ENCODE measurements around the gene NR1H3. TPM values are rescaled to one million over a fixed set of nuclear protein-coding genes. Genes with fewer than 3 reads are reported as not detected.

NR1H3 gene
- polyA plus RNA-seq, 3 donors = 4.4 to 20.3 (median 9.3) TPM

- peaks cover 20 to 21% of the 10 kb centered on the region in 2 donors for H3K4me1 ChIP-seq (ENCODE audit: control insufficient read depth in 1 of 2, insufficient read depth in 2 of 2, low read length in 2 of 2)
- H3K27ac Mint-ChIP-seq = no peak overlapping the region
- H3K36me3 Mint-ChIP-seq = peaks cover 26 to 58% of the 10 kb centered on the region in 2 donors
These were observed 35.1 kb upstream of the NR1H3 start for GRCh38 chr11:47222696-47223095.

GRCh38 chr11:47225552-47226400 is 32.0 kb upstream of the NR1H3 start:
- 44% methylated on average over 2 of the region's 7 CpGs for WGBS (ENCODE audit: insufficient coverage)
- Histone ChIP-seq H3K9ac (ENCODE audit: insufficient read depth, low read length, poor library complexity, severe bottlenecking) (no peak overlapping the region), H3K4me3 (replicated peaks in 1 of 3; ENCODE audit: low read depth in 2 of 3, low read length in 3 of 3) (peak overlapping the region; percentile 13 to 66 (median 41)), H3K9me3 (replicated peaks in 1 of 2; ENCODE audit: control insufficient read depth in 1 of 2, insufficient read depth in 1 of 2, low read length in 2 of 2) (no peaks in the 10 kb centered on the region), H3K4me2 (replicated peaks; ENCODE audit: extremely low read depth, low read length, poor library complexity, severe bottlenecking) (peak overlapping the region; percentile 65), H3K27ac (ENCODE audit: low read depth in 1 of 2, low read length in 2 of 2) (peak overlapping the region; percentile 40 to 79), H3K79me2 (ENCODE audit: insufficient read depth, low read length) (peaks cover 11% of the 10 kb centered on the region), H3K27me3 (ENCODE audit: control insufficient read depth in 2 of 2, insufficient read depth in 2 of 2, low read length in 2 of 2) (no peaks in the 10 kb centered on the region), H3K36me3 (replicated peaks in 1 of 2; ENCODE audit: control insufficient read depth in 1 of 2, insufficient read depth in 2 of 2, low read length in 2 of 2) (peaks cover 3 to 21% of the 10 kb centered on the region in 2 donors), H2AFZ (ENCODE audit: insufficient read depth, low read depth, low read length, poor library complexity, severe bottlenecking) (peak overlapping the region; percentile 22), H4K20me1 (ENCODE audit: insufficient read depth, low read length) (no peaks in the 10 kb centered on the region), H3K4me1 (ENCODE audit: control insufficient read depth in 1 of 2, insufficient read depth in 2 of 2, low read length in 2 of 2) (peaks cover 20 to 21% of the 10 kb centered on the region in 2 donors)
- intact Hi-C loops (cut with micrococcal nuclease) = no loop called here
- Mint-ChIP-seq H3K27me3 (ENCODE audit: low read depth in 3 of 3) (peaks cover 0 to 2% (median 0%) of the 10 kb centered on the region in 3 donors), H3K27ac (peak overlapping the region; percentile 35 to 88 (median 82)), H3K9me3 (no peaks in the 10 kb centered on the region), H3K36me3 (peaks cover 20 to 54% of the 10 kb centered on the region in 2 donors), H3K4me3 (peak overlapping the region; percentile 55 to 81), H3K4me1 (peaks cover 25% of the 10 kb centered on the region)
- no peak for TF ChIP-seq CTCF (IDR thresholded peaks at IDR 0.05)
- peak in 2 of 3 donors; percentile 47 to 53 for DNase-seq

More at GRCh38 chr11:47222696-47223095, 35.1 kb upstream of the NR1H3 start:
- Mint-ChIP-seq H3K9me3 (no peaks in the 10 kb centered on the region), H3K4me1 (peaks cover 39% of the 10 kb centered on the region), H3K27me3 (ENCODE audit: low read depth in 3 of 3) (no peaks in the 10 kb centered on the region), H3K4me3 (no peak overlapping the region)
- Histone ChIP-seq H3K27ac (ENCODE audit: low read depth in 1 of 2, low read length in 2 of 2) (no peak overlapping the region), H3K79me2 (ENCODE audit: insufficient read depth, low read length) (peaks cover 36% of the 10 kb centered on the region), H3K9ac (ENCODE audit: insufficient read depth, low read length, poor library complexity, severe bottlenecking) (no peak overlapping the region), H2AFZ (ENCODE audit: insufficient read depth, low read depth, low read length, poor library complexity, severe bottlenecking) (no peak overlapping the region), H3K9me3 (replicated peaks in 1 of 2; ENCODE audit: control insufficient read depth in 1 of 2, insufficient read depth in 1 of 2, low read length in 2 of 2) (no peaks in the 10 kb centered on the region), H3K36me3 (replicated peaks in 1 of 2; ENCODE audit: control insufficient read depth in 1 of 2, insufficient read depth in 2 of 2, low read length in 2 of 2) (peaks cover 0 to 21% of the 10 kb centered on the region in 2 donors), H3K27me3 (ENCODE audit: control insufficient read depth in 2 of 2, insufficient read depth in 2 of 2, low read length in 2 of 2) (no peaks in the 10 kb centered on the region), H3K4me2 (replicated peaks; ENCODE audit: extremely low read depth, low read length, poor library complexity, severe bottlenecking) (no peak overlapping the region), H4K20me1 (ENCODE audit: insufficient read depth, low read length) (no peaks in the 10 kb centered on the region), H3K4me3 (replicated peaks in 1 of 3; ENCODE audit: low read depth in 2 of 3, low read length in 3 of 3) (no peak overlapping the region)
- no peak for TF ChIP-seq CTCF (IDR thresholded peaks at IDR 0.05)
- intact Hi-C loops (cut with micrococcal nuclease) = no loop called here
- no peak for DNase-seq
- no CpG with 5 or more reads among the region's 2 CpGs for WGBS (ENCODE audit: insufficient coverage)

Measured in CD14-positive monocyte (primary cell).